Chondrocyte (in vitro differentiated cells): ENCODE data around the gene DGCR6L. TPM values are rescaled to one million over a fixed set of nuclear protein-coding genes. Genes with fewer than 3 reads are reported as not detected.
"Not testable (repeated sequence)": the region's sequence is repeated elsewhere in the genome, so short reads cannot be mapped to it uniquely, and the experiment has no call there.

Experiments used
- DNase-seq: peaks from one replicate; pipeline ENCODE4 v3.0.0; 2021; ENCODE audit warnings: mixed read lengths, low spot score
- H3K27ac Mint-ChIP-seq: one replicate; pipeline ENCODE4 v1.8.0; 2021; ENCODE audit warnings: mild to moderate bottlenecking, moderate library complexity, mixed read lengths; ENCODE audit not compliant: unreplicated experiment
- H3K27me3 Mint-ChIP-seq: 2 replicates; pipeline ENCODE4 v1.8.0; 2021; ENCODE audit warnings: low read depth, mixed read lengths
- H3K36me3 Mint-ChIP-seq: 2 replicates; pipeline ENCODE4 v1.8.0; 2021; ENCODE audit warnings: low read depth, mixed read lengths
- H3K4me1 Mint-ChIP-seq: 2 replicates; pipeline ENCODE4 v1.8.0; 2021; ENCODE audit warnings: low read depth, mild to moderate bottlenecking, mixed read lengths
- H3K4me3 Mint-ChIP-seq: one replicate; pipeline ENCODE4 v1.8.0; 2021; ENCODE audit warnings: mild to moderate bottlenecking, moderate library complexity, mixed read lengths; ENCODE audit not compliant: unreplicated experiment
- H3K9me3 Mint-ChIP-seq: 2 replicates; pipeline ENCODE4 v1.8.0; 2021; ENCODE audit warnings: low read depth, mixed read lengths
- CTCF ChIP-seq: fragments of 200-600 bp; sonication (generic); IDR thresholded peaks from 2 replicates; pipeline ENCODE4 v1.5.0; 2021; ENCODE audit warnings: antibody characterized with exemption, mild to moderate bottlenecking, moderate library complexity
- total RNA-seq: library from RNA; stranded (reverse); gene quantifications from 3 replicates; pipeline ENCODE4 v1.2.1, GENCODE V29; 2021

Gene DGCR6L
- total RNA-seq, 1 donor from 2014 or later, result 45.7 TPM

GRCh38 chr22:20279662-20280134 lies 40.2 kb downstream of the DGCR6L start:
- DNase-seq, result no peak
- H3K4me1 Mint-ChIP-seq, result no peaks in the 10 kb centered on the region
- H3K9me3 Mint-ChIP-seq, result no peaks in the 10 kb centered on the region
- no peak for TF ChIP-seq CTCF
- no peak overlapping the region for H3K27ac Mint-ChIP-seq
- peaks cover 4% of the 10 kb centered on the region for H3K27me3 Mint-ChIP-seq
- H3K4me3 Mint-ChIP-seq, result no peak overlapping the region
- no peaks in the 10 kb centered on the region for H3K36me3 Mint-ChIP-seq

GRCh38 chr22:20278726-20279490 lies 41.0 kb downstream of the DGCR6L start:
- H3K4me3 Mint-ChIP-seq, H3K27me3 Mint-ChIP-seq, H3K4me1 Mint-ChIP-seq, H3K27ac Mint-ChIP-seq, DNase-seq, H3K36me3 Mint-ChIP-seq, H3K9me3 Mint-ChIP-seq: not testable (repeated sequence)

- not testable (repeated sequence) for H3K9me3 Mint-ChIP-seq, H3K4me3 Mint-ChIP-seq, DNase-seq, H3K4me1 Mint-ChIP-seq, H3K36me3 Mint-ChIP-seq, H3K27me3 Mint-ChIP-seq, H3K27ac Mint-ChIP-seq
These were observed 41.8 kb downstream of the DGCR6L start for GRCh38 chr22:20277936-20278635.

- H3K27ac Mint-ChIP-seq, result no peak overlapping the region
- H3K9me3 Mint-ChIP-seq, result no peaks in the 10 kb centered on the region
- no peaks in the 10 kb centered on the region for H3K36me3 Mint-ChIP-seq
These were observed 43.4 kb downstream of the DGCR6L start for GRCh38 chr22:20276468-20276867.

GRCh38 chr22:20275836-20276235 lies 44.0 kb downstream of the DGCR6L start:
- H3K36me3 Mint-ChIP-seq, result no peaks in the 10 kb centered on the region
- H3K4me1 Mint-ChIP-seq, result peaks cover 5% of the 10 kb centered on the region
- no peak for DNase-seq
- no peak overlapping the region for H3K27ac Mint-ChIP-seq
- no peak for TF ChIP-seq CTCF
- no peak overlapping the region for H3K4me3 Mint-ChIP-seq
- H3K9me3 Mint-ChIP-seq, result no peaks in the 10 kb centered on the region
- H3K27me3 Mint-ChIP-seq, result peaks cover 2% of the 10 kb centered on the region

More at GRCh38 chr22:20276468-20276867, 43.4 kb downstream of the DGCR6L start:
- no peak for TF ChIP-seq CTCF
- DNase-seq, result no peak
- H3K27me3 Mint-ChIP-seq, result peaks cover 2% of the 10 kb centered on the region
- H3K4me3 Mint-ChIP-seq, result no peak overlapping the region
- H3K4me1 Mint-ChIP-seq, result peaks cover 1% of the 10 kb centered on the region

- H3K27ac Mint-ChIP-seq, H3K36me3 Mint-ChIP-seq, H3K9me3 Mint-ChIP-seq, DNase-seq, H3K4me3 Mint-ChIP-seq, H3K27me3 Mint-ChIP-seq, H3K4me1 Mint-ChIP-seq: not testable (repeated sequence)
These were observed 44.5 kb downstream of the DGCR6L start for GRCh38 chr22:20275325-20275724.

GRCh38 chr22:20274374-20274773 lies 45.5 kb downstream of the DGCR6L start:
- not testable (repeated sequence) for H3K36me3 Mint-ChIP-seq, DNase-seq, H3K4me1 Mint-ChIP-seq, H3K27me3 Mint-ChIP-seq, H3K27ac Mint-ChIP-seq, H3K4me3 Mint-ChIP-seq, H3K9me3 Mint-ChIP-seq
